Ecto neural progenitor cell (in vitro differentiated cells): ENCODE results near the gene SLC30A2.

Experiments
- DNase-seq: peaks from one replicate; pipeline ENCODE4 v3.0.0-alpha.2; 2018; ENCODE audit warnings: low spot score

Gene SLC30A2

DNA sequence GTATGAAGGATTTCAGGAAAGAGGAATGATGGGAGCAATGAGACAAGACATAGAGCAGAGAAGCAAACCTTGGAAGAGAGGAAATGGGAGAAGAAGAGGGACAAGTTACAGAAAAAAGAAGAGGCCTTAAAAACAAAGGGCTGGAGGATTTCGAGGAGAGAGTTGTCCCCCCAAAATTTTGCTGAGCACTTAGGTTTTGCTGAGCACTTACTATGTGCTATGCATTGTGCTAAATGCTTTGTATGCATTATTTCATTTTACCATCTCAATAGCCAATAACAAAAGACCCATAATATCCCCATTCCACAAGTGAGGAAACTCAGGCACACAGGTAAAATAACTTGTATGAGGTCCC is 24.0 kb upstream of the SLC30A2 start:
- no peak for DNase-seq

DNA sequence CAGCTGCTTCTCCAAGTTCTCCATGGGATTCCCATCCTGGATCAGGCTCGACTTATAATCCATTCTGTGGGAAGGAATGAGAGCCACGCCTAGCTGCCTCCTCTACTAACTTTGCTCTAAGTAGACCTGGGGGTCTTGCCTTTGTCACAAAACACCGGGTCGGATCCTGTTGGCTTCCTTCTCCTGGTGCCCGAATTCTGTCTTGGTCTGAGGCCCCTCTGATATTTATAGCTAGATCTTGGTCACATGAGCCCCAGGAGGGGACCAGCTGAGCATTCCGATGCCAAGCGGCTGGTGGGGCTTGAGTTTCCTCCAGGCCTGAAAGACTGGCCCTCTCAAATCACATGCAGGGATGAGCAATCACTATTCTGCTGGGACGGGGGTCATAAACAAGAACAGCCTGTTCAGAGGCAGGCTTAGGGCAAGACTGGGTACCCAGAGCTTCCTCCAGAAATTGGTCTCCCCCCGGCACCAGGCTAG is 21.6 kb upstream of the SLC30A2 start, which contains the start of gene TRIM63:
TSS of gene TRIM63 (minus strand) at position 199 of the 480 bp plus-strand sequence. CDS start at position 63, 136 bp downstream.
- DNase-seq: no peak

DNA sequence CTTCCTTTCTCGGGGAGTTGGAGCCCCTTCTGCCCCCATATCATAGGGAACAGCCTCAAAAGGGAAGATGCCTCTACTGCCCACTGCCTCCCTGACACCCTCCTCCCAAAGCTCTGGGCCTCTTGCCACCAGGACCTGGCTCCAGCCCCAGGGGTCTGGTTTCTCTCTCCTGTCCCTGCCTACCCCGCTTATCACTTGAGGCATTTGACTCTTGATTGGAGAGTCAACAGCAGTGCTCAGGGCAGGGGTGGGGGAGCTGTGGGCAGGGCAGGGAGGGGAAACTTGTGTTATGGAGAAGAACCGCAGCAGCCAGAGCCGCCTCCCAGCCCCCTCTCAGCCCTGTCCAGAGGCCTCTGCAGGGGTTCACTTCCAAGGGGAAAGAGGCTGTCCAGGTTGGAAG is 20.9 kb upstream of the SLC30A2 start:
- DNase-seq: no peak

DNA sequence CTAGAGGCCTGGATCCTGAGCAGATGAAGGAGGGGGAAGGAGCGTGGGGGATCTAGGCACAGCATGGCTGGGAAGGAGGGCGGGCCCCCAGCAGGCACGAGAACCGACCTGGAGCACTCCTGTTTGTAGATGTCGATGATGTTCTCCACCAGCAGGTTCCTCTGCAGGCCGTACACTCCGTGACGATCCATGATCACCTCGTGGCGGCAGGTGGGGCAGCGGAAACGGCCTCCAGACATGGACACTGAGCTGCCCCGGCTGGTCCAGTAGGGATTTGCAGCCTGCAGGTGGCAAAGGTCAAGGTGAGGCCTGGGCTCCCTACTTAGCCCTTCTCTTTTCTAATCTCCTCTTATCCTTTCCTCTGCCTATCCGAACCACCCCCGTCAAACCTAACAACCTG is 20.2 kb upstream of the SLC30A2 start:
- no peak for DNase-seq

DNA sequence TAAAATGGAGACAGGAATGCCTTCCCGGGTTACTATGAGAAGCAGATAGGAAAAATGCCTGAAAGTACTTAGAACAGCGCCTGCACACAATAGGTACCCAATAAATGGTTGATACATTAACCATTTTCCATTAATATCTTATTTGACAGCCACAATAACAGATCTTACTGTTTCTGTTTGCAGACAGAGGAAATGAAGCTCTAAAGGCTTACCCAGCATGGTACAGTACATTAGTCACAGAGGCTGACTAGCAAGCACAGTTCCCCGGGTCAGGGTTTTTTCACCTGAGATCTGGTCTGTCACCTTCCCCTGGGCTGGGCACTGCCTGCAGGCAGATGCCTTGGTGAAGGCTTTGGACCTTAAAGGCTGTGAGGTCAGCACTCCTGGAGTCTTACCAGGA is 18.6 kb upstream of the SLC30A2 start:
- DNase-seq: no peak

DNA sequence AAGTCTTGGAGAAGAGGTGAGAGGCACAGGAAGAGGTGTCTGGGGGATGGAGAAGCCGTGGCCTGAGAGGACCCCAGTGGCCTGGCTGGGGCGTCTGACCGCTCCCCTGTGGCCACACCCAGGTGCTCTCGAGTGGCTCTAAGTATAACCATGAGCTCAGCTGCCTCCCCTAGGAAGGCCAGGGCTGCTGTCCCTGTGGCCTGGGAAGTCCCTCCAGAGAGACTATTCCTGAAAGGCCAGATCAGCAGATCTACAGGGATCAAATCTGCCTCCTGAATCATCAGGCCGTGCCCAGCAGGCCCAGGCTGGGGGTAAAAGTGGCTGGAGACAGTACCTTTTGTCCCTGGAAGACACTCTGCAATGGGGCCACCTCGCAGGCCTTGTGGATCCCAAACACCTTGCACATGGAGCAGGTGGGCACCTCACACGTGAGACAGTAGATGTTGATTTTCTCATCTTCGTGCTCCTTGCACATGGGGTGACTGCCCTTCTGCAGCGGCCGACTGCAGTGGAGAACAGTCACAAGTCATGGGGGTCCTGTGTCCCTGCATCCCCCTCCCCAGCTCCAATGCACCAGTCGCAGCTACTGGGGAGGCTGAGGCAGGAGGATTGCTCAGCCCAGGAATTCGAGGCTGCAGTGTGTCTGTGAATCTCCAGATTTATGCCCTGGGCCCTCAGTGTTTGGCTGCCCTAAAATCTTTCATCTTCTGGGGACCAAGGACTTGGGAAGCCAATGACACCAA is 15.1 kb upstream of the SLC30A2 start:
- no peak for DNase-seq

DNA sequence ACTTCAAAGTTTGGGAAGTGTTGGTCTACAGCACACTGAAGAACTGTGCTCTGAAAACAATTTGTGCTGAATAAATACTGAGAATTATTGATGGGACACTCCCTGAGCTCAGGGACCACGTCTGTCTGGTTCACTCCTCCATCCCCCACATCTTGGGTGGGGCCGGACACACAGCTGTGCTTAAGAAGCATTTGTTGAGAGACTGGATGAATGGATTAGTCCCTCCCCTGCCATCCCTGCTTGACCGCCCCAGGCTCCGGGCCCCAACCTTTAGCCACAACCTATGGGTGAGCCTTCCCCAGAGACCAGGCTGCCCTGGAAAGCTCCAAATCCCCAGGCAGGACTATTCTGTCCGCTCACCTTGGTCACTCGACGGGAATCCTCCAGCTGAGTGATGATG is 14.0 kb upstream of the SLC30A2 start:
- no peak for DNase-seq

DNA sequence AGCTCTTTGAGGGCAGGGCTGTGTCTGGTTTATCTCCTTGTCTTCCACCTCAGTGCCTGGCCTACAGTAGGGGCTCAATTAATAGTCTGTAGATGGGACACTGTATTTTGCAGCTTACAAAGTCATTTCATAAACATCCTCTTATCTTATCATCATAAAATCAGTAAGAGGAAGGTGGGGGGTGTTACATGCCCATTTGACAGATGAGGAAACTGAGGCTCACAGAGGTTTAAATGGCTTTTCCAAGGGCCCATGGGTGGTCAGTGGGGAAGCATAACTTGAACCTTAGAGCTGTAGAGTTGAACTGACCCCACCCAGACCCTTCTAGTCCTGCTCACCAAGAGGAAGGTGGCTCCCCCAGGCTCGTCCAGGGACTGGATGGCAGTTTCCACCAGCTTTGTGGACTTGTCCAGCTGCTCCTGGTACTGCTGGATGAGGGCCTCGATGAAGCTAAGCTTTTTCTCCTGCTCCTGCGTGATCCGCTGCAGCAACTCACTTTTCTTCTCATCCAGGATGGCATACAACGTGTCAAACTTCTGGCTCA is 12.2 kb upstream of the SLC30A2 start:
- DNase-seq: no peak

DNA sequence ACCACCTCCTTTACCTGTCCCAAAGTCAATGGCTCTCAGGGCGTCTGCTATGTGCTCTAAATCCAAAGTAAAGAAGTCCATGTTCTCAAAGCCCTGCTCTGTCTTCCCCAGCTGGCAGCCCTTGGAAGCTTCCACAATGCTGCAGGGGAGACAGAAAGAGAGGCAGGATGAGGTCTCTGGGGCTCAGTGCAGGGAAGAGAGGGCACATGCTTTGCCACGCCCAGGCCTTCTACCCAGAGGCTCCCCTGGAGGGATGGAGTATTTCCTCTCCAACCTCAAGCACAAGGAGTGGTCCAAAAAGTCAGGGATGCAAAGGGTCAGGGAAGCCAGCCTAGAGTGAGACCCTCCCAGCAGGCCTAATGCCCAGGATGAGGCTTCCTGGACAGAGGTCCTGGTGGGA is 11.3 kb upstream of the SLC30A2 start:
- no peak for DNase-seq

DNA sequence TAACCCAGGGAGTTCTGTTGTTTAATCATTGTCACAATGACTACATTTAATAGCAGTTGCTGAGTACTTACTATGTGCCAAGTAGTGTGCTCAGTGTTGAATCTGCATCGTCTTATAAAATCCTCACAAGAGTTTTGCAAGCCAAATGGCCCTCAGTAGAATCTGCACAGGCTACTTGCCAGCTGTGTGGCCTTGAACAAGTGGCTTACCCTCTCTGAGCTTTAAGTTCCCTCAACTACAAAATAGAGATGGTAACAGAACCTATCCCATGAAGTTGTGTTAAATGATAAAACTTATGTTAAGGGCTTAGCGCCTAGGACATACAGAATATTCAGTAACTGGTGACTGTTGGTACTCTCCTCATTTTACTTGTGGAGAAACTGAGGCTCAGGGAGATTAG is 9.1 kb upstream of the SLC30A2 start:
- no peak for DNase-seq

DNA sequence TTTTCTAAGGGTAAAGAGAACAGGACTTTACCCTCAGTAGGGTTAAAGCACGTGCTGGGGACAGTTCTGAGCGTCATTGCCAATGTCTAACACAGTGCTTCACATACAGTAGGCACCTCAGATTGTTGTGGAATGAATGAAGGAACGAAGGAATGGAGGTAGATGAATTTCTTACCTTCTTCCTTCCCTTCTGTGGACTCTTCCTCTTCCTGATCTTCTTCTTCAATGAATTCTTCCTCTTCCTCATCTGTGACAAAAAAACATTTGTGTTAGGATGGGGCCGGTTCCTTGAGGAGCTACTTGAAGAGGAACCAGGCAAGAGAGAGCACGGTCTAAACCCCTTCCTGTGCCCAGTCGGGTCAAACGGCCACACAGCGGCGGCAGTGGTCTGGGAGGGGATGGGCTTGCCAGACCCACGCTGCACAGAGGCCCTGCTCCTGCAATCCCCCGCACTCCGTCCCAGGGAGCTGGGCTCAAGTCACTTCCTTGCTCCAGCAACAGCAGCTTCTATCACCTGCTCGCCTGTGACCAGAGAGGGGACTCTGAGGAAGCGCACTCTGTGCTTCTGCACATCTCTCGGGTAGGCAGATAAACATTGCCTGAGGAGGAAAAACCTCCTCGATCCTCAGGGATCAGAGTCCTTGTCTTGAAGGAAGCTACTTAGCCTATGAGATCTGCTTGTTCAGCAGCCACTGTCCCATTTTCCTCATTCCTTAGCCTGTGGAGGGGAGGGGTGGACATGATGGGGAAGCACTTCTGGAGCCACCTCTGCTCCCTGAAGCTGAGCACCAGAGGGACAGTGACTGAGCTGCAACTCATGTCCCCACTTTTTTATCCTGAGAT is 8.0 kb upstream of the SLC30A2 start:
- no peak for DNase-seq

DNA sequence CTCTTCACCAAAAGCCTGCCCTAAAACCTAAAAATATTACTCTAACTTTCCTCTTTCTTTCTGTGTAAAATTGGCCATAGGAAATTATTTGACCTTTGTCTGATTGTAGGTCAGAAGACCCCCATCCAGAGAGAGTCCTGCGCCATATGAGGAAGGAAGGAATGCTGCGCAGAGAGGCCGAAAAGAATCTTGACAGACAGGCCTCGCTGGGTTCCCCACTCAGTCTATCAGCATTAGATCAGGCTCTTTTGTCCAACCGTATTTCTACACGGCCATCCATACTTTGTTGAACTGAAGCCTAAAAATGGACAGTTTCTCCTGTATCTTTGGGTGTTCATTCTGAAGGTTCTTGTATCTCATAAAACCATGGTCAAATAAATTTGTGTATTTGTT is 4.3 kb upstream of the SLC30A2 start:
- no peak for DNase-seq

DNA sequence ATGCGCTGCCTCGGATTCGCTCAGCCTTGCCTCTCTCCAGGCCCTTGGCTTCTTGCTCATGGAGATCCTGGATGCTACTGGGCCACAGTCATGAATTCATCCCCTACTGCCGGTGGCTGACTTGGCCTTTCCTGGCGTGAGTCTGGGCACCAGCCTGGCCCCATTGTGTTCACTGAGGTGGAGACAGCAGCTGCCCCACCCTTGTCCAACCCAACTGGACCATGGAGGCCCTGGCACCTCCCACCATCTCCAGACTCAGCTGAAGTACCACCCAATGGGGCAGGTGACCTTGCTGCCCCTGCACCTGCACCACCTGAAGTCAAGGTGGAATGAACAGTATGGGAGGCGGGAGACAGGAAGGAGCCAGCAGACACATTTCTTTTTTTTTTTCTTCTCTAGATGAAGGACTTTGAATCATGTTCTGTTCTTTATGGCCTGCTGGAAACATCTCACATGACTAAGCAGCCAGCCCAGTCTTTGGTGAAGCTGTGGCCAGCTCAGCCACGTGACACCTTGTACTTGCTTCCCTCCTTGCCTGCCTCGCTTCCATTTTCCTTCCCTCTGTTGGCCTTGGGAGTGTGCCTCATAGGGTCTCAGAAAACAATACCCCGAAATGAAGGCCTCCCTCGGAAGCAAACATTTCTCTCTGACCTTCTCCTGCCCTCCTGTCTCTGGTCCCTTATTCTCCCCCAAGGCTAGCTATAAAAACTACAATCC is 3.8 kb upstream of the SLC30A2 start:
- DNase-seq: no peak

DNA sequence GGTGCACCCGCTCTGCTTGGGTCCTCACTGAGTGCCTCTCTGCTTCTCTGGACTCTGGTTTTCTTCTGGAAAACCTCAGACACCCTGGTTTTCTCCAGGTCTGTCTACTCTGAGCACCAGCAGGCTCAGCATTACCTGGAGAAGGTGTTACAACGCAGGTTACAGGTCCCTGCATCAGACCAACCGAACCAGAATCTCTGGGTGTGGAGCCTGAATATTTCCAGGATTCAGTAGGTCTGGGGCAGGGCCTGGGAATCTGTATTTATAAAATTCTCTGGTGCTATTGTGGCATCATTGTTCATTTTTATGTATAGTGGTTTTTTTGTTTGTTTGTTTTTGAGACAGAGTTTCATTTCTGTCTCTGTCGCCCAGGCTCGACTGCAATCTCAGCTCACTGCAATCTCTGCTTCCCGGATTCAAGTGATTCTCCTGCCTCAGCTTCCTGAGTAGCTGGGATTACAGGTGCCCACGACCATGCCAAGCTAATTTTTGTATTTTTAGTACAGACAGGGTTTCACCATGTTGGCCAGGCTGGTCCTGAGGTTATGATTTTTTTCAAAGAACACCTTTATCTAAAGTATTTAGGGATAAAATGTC is 1.5 kb upstream of the SLC30A2 start:
- DNase-seq: no peak

DNA sequence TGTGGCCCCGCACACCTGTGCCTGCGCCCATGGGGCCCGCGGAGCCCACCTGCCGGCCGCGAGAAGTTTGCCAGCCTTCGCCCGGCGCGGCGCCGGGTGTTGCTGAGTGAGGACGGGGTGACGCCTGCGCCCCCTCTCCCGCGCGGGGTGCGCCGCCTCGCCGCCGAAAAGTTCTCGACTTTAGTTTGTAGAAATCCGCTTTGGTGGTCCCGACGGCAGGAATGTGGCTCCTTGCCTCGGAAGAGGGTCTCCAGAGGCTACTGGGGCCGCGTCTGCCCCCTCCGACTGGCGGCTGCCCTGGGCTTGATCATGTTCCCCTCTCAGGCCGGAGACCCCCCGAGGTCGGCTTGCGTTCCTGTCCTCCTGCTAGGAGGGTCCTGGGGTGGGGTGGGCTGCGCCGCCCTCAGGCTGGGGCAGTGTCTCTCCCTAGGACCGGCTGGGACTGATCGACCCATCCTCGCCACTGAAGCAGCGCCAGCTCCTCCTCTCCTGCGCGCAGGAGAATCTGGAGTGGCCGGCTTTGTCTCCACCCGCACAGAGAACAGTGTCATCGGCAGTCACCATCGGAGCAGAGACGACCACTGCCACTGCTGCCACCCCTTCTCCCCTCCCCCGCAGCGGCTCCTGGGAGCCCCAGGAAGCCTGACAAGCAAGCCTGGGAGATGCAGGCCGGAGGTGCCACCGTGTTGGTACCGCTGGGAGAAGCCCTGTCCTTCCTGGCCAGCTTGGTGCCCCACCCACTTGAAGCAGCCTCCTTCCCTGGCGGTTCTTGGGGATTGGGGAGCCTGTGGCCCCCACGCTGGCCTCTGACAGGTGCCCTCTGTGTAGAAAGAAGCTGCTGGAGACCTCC is 553 bp upstream of the SLC30A2 start:
- DNase-seq: no peak

DNA sequence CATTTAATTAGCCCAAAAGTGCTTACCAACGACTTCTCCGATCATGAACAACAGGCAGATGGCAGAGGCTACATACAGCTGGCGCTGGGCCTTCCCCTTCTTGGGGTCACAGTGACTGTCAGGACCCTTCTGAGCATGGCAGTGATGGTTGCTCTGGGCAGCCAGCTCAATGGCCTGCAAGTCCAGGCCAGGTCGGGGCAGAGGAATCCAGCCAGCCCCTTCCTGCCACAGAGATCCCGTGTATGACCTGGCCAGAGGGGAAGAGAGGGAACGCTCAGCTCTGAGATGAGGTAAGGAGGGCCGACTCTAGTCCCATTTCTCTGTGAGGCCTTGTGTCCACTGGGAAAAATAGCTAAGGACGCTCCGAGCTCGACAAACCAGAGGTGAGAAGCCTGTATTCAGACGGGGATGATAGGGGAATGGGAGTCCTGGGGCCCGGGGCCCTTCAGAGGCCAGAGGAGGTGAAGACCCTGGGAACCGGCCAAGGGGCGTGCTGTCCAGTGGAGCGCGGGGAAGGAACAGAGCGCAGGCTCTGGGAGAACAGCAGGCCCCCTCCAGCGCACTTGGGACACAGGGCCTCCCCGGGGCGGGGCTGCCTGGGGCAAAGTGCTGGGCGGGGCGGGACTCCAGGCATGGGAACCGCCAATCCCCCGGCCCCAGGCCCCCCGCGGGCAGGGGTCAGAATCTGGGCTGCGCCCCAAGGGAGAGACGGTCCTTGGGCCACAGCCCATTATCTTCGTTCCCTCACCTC is 772 bp downstream of the SLC30A2 start:
- DNase-seq: no peak

DNA sequence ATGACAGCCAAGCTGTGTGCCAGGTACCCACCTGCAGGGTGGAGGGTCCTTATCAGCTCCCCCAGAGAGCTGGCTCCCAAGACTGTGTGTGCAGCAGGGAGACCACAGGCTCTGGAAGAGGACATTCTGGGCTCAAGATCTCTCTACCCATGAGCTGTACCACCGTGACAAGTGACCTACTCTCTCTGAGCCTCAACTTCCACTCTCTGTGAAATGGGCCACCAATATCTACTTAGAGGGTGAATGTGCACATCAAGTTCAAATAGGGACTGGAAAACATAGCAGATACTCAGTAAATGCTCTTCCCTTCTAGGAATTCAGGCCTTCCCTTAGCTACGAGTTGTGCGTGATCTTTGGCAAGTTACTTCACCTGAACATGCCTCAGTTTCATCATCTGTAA is 1.5 kb downstream of the SLC30A2 start:
- DNase-seq: no peak

DNA sequence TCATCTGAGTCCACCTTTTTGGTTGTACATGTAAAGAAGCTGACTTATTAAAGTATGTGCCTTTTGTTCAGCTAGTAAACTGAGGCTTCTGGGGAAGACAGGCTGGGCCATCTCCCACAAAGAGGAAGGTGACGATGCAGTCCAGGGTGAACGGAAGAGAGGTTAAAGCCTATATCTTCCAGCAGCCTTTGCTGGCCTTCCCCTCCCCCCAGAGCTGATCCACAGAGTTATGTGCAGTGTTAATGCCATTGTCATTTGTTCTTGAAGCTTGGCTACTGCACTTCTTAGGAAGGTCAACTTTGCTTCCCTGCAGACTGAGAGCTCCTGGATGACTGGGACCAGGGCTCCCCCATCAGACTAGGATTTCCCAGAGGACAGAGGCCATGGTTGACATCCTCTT is 2.2 kb downstream of the SLC30A2 start:
- DNase-seq: no peak

DNA sequence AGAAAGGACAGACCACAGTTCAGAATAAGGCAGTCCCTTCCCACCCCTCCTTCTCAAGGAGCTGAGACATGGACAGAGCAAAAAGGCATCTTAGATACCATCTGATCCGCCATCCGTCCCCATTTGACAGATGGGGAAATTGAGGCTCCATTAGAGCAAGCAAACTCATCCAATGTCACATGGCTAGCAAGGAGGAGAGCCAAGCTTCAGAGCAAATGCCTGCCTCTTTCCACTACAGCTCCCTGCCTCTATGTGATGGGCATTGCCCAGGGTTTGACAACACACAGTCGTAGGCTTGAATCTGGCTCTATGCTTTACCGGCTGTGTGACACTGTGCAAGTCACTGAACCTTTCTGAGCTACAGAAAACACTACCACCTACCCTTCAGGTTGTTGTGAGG is 3.9 kb downstream of the SLC30A2 start:
- no peak for DNase-seq

DNA sequence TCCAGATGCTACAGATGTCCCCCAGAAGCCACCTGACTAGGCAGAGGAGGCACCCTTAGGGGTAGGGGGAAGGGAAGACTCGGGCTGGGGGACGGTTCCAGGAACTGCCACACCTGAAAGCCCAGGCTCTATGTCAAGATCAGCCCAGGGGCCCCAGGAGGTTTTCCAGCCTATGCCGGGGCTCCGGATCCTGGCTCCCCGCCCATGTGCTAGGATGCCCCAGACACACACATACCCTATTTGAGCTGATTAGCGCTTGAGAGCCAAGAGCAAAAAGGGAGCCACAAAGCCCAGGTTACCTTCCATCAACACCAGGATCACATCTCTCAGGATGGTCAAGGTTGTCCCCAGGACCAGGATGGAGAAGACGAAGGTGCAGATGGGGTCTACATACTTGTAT is 4.5 kb downstream of the SLC30A2 start:
- DNase-seq: no peak
